Tibial artery (tissue), 4 donors: ENCODE data around the gene BRCA2.

Experiments
- DNase-seq, 2 donors: peaks; one replicate each; pipeline ENCODE4 v3.0.0-alpha.2; 2019
- H3K27ac ChIP-seq, 2 donors: fragments of 200-600 bp; sonication (generic) in 1 of 2; 1 replicate in 1 of 2; 2 replicates in 1 of 2; pipeline ENCODE4 v1.5.1; 2018 to 2019; ENCODE audit warnings: mild to moderate bottlenecking in 1 of 2
- H3K27me3 ChIP-seq, 2 donors: fragments of 200-600 bp; sonication (generic) in 1 of 2; one replicate each; pipeline versions ENCODE4 v1.5.1 to v1.6.0; 2016 to 2019
- H3K36me3 ChIP-seq, 3 donors: fragments of 200-600 bp; sonication (generic) in 2 of 3; one replicate each; pipeline ENCODE4 v1.5.1; 2016 to 2019; ENCODE audit warnings: mild to moderate bottlenecking in 2 of 3
- H3K4me1 ChIP-seq, 4 donors: fragments of 200-600 bp; sonication (generic) in 2 of 4; 1 replicate in 3 of 4; 2 replicates in 1 of 4; pipeline ENCODE4 v1.5.1; 2016 to 2019
- H3K4me3 ChIP-seq, 2 donors: fragments of 200-600 bp; sonication (generic) in 1 of 2; 1 replicate in 1 of 2; 2 replicates in 1 of 2; pipeline ENCODE4 v1.5.1; 2018 to 2019; ENCODE audit warnings: mild to moderate bottlenecking in 2 of 2
- H3K9me3 ChIP-seq, 3 donors: fragments of 200-600 bp; sonication (generic) in 1 of 3; one replicate each; pipeline ENCODE4 v1.5.1; 2016 to 2019
- CTCF ChIP-seq, 2 experiments: fragments of 200-600 bp in 1 of 2; fragments of 450-650 bp in 1 of 2; IDR thresholded peaks; one replicate each; pipeline ENCODE4 v1.5.1; 2017 to 2019; ENCODE audit warnings: antibody characterized with exemption in 2 of 2, mild to moderate bottlenecking in 1 of 2, moderate library complexity in 1 of 2
- intact Hi-C: fragments of 100-400 bp; cut with DNase I; formaldehyde crosslinking; loops from one replicate; pipeline ENCODE4 v1.15.0; 2023; ENCODE audit warnings: low total_unique reads

Gene BRCA2

GRCh38 chr13:32445461-32445860 lies 130.2 kb downstream of the BRCA2 start:
- H3K4me1 ChIP-seq, result no peaks in the 10 kb centered on the region
- no peaks in the 10 kb centered on the region for H3K27me3 ChIP-seq
- H3K9me3 ChIP-seq, result no peaks in the 10 kb centered on the region
- H3K27ac ChIP-seq, result no peak overlapping the region
- peaks cover 0 to 18% (median 13%) of the 10 kb centered on the region in 3 donors for H3K36me3 ChIP-seq
- H3K4me3 ChIP-seq, result no peak overlapping the region
- intact Hi-C loops, result no loop called here
- no peak for TF ChIP-seq CTCF (IDR thresholded peaks at IDR 0.05)
- DNase-seq, result no peak

- DNase-seq, result no peak
Measured at GRCh38 chr13:32446220-32446619, 130.9 kb downstream of the BRCA2 start.

GRCh38 chr13:32446773-32447465 lies 131.6 kb downstream of the BRCA2 start:
- peaks cover 0 to 6% (median 3%) of the 10 kb centered on the region in 3 donors for H3K9me3 ChIP-seq
- H3K27ac ChIP-seq, result no peak overlapping the region
- no peak for DNase-seq
- no peaks in the 10 kb centered on the region for H3K4me1 ChIP-seq
- H3K4me3 ChIP-seq, result no peak overlapping the region
- intact Hi-C loops, result no loop called here
- no peak for TF ChIP-seq CTCF (IDR thresholded peaks at IDR 0.05)
- no peaks in the 10 kb centered on the region for H3K27me3 ChIP-seq
- H3K36me3 ChIP-seq, result peaks cover 5 to 30% (median 18%) of the 10 kb centered on the region in 3 donors

More at GRCh38 chr13:32446220-32446619, 130.9 kb downstream of the BRCA2 start:
- TF ChIP-seq CTCF (IDR thresholded peaks at IDR 0.05), result no peak
- Histone ChIP-seq H3K9me3 (no peaks in the 10 kb centered on the region), H3K36me3 (peaks cover 0 to 23% (median 13%) of the 10 kb centered on the region in 3 donors), H3K27ac (no peak overlapping the region), H3K27me3 (no peaks in the 10 kb centered on the region), H3K4me1 (no peaks in the 10 kb centered on the region), H3K4me3 (no peak overlapping the region)
- intact Hi-C loops, result no loop called here

GRCh38 chr13:32447894-32448623 lies 132.8 kb downstream of the BRCA2 start:
- H3K9me3 ChIP-seq, result peaks cover 0 to 9% (median 3%) of the 10 kb centered on the region in 3 donors
- no peaks in the 10 kb centered on the region for H3K4me1 ChIP-seq
- H3K27me3 ChIP-seq, result no peaks in the 10 kb centered on the region
- no peak overlapping the region for H3K27ac ChIP-seq
- TF ChIP-seq CTCF (IDR thresholded peaks at IDR 0.05), result no peak
- intact Hi-C loops, result no loop called here
- H3K36me3 ChIP-seq, result peaks cover 9 to 35% (median 27%) of the 10 kb centered on the region in 3 donors
- no peak overlapping the region for H3K4me3 ChIP-seq
- DNase-seq, result no peak

- Histone ChIP-seq H3K9me3 (peaks cover 0 to 9% (median 3%) of the 10 kb centered on the region in 3 donors), H3K4me1 (no peaks in the 10 kb centered on the region), H3K4me3 (no peak overlapping the region), H3K27me3 (no peaks in the 10 kb centered on the region), H3K36me3 (peaks cover 9 to 33% (median 28%) of the 10 kb centered on the region in 3 donors), H3K27ac (no peak overlapping the region)
- DNase-seq, result no peak
- no peak for TF ChIP-seq CTCF (IDR thresholded peaks at IDR 0.05)
- intact Hi-C loops, result no loop called here
Measured at GRCh38 chr13:32448972-32449371, 133.7 kb downstream of the BRCA2 start.
